Pancreas (tissue), 10 donors: Measurements from ENCODE around the gene GPR15LG. TPM values are rescaled to one million over a fixed set of nuclear protein-coding genes. Genes with fewer than 3 reads are reported as not detected.
A peak's percentile ranks its signal among the peaks of the same experiment; 100 is the strongest.

Source experiments
- ATAC-seq, 4 donors: fragments of 200-7000 bp; cut with Tn5 transposase; one replicate each; pipeline versions ENCODE4 v1.8.0 to v1.9.1; 2020; ENCODE audit warnings: mild to moderate bottlenecking in 4 of 4, moderate library complexity in 4 of 4
- DNase-seq, 6 donors: peaks; one replicate each; pipeline ENCODE4 v3.0.0-alpha.2; 2020
- FAIRE-seq: peaks from 2 replicates; lab custom pipeline; 2012; peaks lifted over from hg19 to GRCh38; lab: Jason Lieb, UNC
- H3K27ac ChIP-seq, 4 donors: fragments of 200-600 bp; sonication (generic); 1 replicate in 3 of 4; 2 replicates in 1 of 4; pipeline versions ENCODE4 v1.5.0 to v1.8.0; 2020
- H3K27me3 ChIP-seq, 4 donors: fragments of 200-600 bp; one replicate each; pipeline ENCODE4 v1.8.0; 2021
- H3K36me3 ChIP-seq, 3 donors: fragments of 200-600 bp; sonication (generic) in 1 of 3; one replicate each; pipeline versions ENCODE4 v1.5.0 to v1.8.0; 2020 to 2021
- H3K4me1 ChIP-seq, 3 donors: fragments of 200-600 bp; one replicate each; pipeline ENCODE4 v1.8.0; 2021
- H3K4me3 ChIP-seq, 4 donors: fragments of 200-600 bp; sonication (generic) in 2 of 4; one replicate each; pipeline versions ENCODE4 v1.5.0 to v1.8.0; 2020 to 2021
- H3K9me3 ChIP-seq, 4 donors: fragments of 200-600 bp; one replicate each; pipeline ENCODE4 v1.8.0; 2021
- CTCF ChIP-seq, 4 donors: fragments of 200-600 bp; sonication (generic) in 3 of 4; IDR thresholded peaks; one replicate each; pipeline versions ENCODE4 v1.5.0 to v1.8.0; 2021; ENCODE audit warnings: antibody characterized with exemption in 4 of 4
- WGBS, 2 donors: extraction: QIAGEN DNeasy Blood & Tissue Kit; methylation state at CpG; one replicate each; pipeline ENCODE4 v1.1.7; 2013; 5-methylcytosine and 5-hydroxymethylcytosine counted together
- intact Hi-C, 3 donors: fragments of 100-400 bp; cut with DNase I; formaldehyde crosslinking; loops; one replicate each; pipeline versions ENCODE4 v1.11.1 to v1.14.2; 2022
- polyA plus RNA-seq, 2 donors: library from polyadenylated mRNA; stranded (reverse); fragments of 200-250 nt; gene quantifications; one replicate each; pipeline ENCODE4 v1.2.3, GENCODE V29; 2013
- total RNA-seq, 6 donors: library from RNA; stranded (reverse); fragmentation: NEBNext Ultra II Directional in 4 of 6; extraction: Animal tissue kit (Norgen Biotek cat#: 25700) in 4 of 6; gene quantifications; one replicate each; pipeline versions ENCODE4 v1.2.1 to v1.2.4, GENCODE V29; 2021 to 2023
- donor health status: healthy with polysubstance abuse.
- donor health status: DM: no; HTN: no; CAD: no; lungs with moderate emphysema.
- donor health status: DM: no; HTN: no; CAD: no.
- donor health status: control.
- donor health status: control.
- donor health status: Bipolar disorder and iron deficiency.
- donor health status: DM: yes; HTN: yes; CAD: no.
- donor health status: DM: no; HTN: no; CAD: no.
- donor health status: DM: no; HTN: no; CAD: no.
- donor health status: DM: yes; HTN: yes; CAD: no.

The GPR15LG gene
- total and polyA plus RNA-seq, 8 donors, result 0.09 to 0.32 (median 0.23) TPM; not detected in 5

GRCh38 chr10:84138478-84139125 lies 35.0 kb upstream of the GPR15LG start:
- DNase-seq (peak in 3 of 6 donors; percentile 18 to 27 (median 19)), ATAC-seq (no peak), FAIRE-seq (no peak)
- intact Hi-C loops, result no loop called here
- Histone ChIP-seq H3K27ac (peak overlapping the region in 3 of 4 donors; percentile 96 to 98 (median 98)), H3K4me3 (peak overlapping the region; percentile 4 to 95 (median 56)), H3K36me3 (peaks cover under 1 to 20% (median under 1%) of the 10 kb centered on the region in 3 donors), H3K27me3 (no peaks in the 10 kb centered on the region), H3K9me3 (no peaks in the 10 kb centered on the region), H3K4me1 (peaks cover 6 to 10% (median 9%) of the 10 kb centered on the region in 3 donors)
- TF ChIP-seq CTCF (IDR thresholded peaks at IDR 0.05), result no peak
- 68 to 79% methylated on average over 20 of the region's 20 CpGs for WGBS, 2 donors

GRCh38 chr10:84139126-84140035 lies 34.2 kb upstream of the GPR15LG start, which contains the start of gene GHITM:
Gene GHITM, plus strand, starts transcription at chr10:84139509. Its CDS starts 1,992 bp downstream, at chr10:84141501.
- peaks cover 5 to 27% (median 9%) of the 10 kb centered on the region in 3 donors for H3K36me3 ChIP-seq
- DNase-seq (peak; percentile 97 to 100 (median 98)), ATAC-seq (peak; percentile 97 to 99 (median 98)), FAIRE-seq (peak; percentile 98)
- intact Hi-C loops, result no loop called here
- H3K27me3 ChIP-seq, result no peaks in the 10 kb centered on the region
- WGBS, 2 donors, result 0 to 1% methylated on average over 51 to 61 of the region's 61 CpGs
- H3K9me3 ChIP-seq, result no peaks in the 10 kb centered on the region
- H3K27ac ChIP-seq, result peak within 1 kb of the TSS; percentile 96 to 98 (median 97)
- H3K4me3 ChIP-seq, result peak within 1 kb of the TSS; percentile 84 to 95 (median 87)
- peaks cover 6 to 10% (median 9%) of the 10 kb centered on the region in 3 donors for H3K4me1 ChIP-seq
- TF ChIP-seq CTCF (IDR thresholded peaks at IDR 0.05), result peak; percentile 17 to 41 (median 18)

GRCh38 chr10:84140036-84140379 lies 33.6 kb upstream of the GPR15LG start:
- Histone ChIP-seq H3K4me3 (peak overlapping the region; percentile 84 to 95 (median 87)), H3K9me3 (no peaks in the 10 kb centered on the region), H3K36me3 (peaks cover 5 to 34% (median 13%) of the 10 kb centered on the region in 3 donors), H3K4me1 (peaks cover 6 to 10% (median 9%) of the 10 kb centered on the region in 3 donors), H3K27me3 (no peaks in the 10 kb centered on the region), H3K27ac (peak overlapping the region; percentile 96 to 98 (median 97))
- peak; percentile 3 to 17 (median 4) for ATAC-seq
- peak in 2 of 6 donors; percentile 15 to 31 for DNase-seq
- TF ChIP-seq CTCF (IDR thresholded peaks at IDR 0.05), result no peak
- no peak for FAIRE-seq
- WGBS, 2 donors, result 1 to 2% methylated on average over 12 of the region's 12 CpGs
- intact Hi-C loops, result no loop called here

- H3K27ac ChIP-seq, result no peak overlapping the region
- FAIRE-seq, result no peak
- intact Hi-C loops, result no loop called here
- no peaks in the 10 kb centered on the region for H3K9me3 ChIP-seq
- H3K4me3 ChIP-seq, result no peak overlapping the region
- H3K4me1 ChIP-seq, result peaks cover 0 to 3% (median 0%) of the 10 kb centered on the region in 3 donors
- H3K27me3 ChIP-seq, result no peaks in the 10 kb centered on the region
- peaks cover 5 to 78% (median 27%) of the 10 kb centered on the region in 3 donors for H3K36me3 ChIP-seq
- ATAC-seq, result no peak
- no peak for DNase-seq
- TF ChIP-seq CTCF (IDR thresholded peaks at IDR 0.05), result no peak
These were observed 26.3 kb upstream of the GPR15LG start for GRCh38 chr10:84147347-84147746.
